PFSK-1 (cell line): ENCODE measurements around the gene C11orf21.

Source experiments
- POLR2AphosphoS5 ChIP-seq: IDR thresholded peaks from 2 replicates; pipeline ENCODE4 v1.6.1; 2012; ENCODE audit warnings: low read depth, mild to moderate bottlenecking, control low read depth, low read length, moderate library complexity
- REST ChIP-seq, 2 experiments: IDR thresholded peaks; 2 replicates each; pipeline versions ENCODE4 v1.6.1 to v1.8.0; 2011 to 2012; ENCODE audit warnings: low read depth in 2 of 2, low read length in 2 of 2, control low read depth in 1 of 2, inconsistent platforms in 1 of 2, mild to moderate bottlenecking in 1 of 2, moderate library complexity in 1 of 2; ENCODE audit not compliant: insufficient read depth in 1 of 2

- TF ChIP-seq POLR2AphosphoS5 = no peak
- TF ChIP-seq REST (IDR thresholded peaks at IDR 0.05; ENCODE audit: insufficient read depth in 1 of 2, low read depth in 2 of 2, low read length in 2 of 2) = no peak
Observed at GRCh38 chr11:2256293-2256913, 45.3 kb downstream of the C11orf21 start.
